H1 (cell line): ENCODE measurements around the gene MRPL36. TPM values are rescaled to one million over a fixed set of nuclear protein-coding genes. Genes with fewer than 3 reads are reported as not detected.

Experiments
- CEBPB ChIP-seq: IDR thresholded peaks from 2 replicates; pipeline ENCODE4 v1.6.1; 2012; ENCODE audit warnings: low read depth, low read length
- CREB1 ChIP-seq: IDR thresholded peaks from 2 replicates; pipeline ENCODE4 v1.6.1; 2012; ENCODE audit warnings: inconsistent platforms
- RBBP5 ChIP-seq: IDR thresholded peaks from 2 replicates; pipeline ENCODE4 v1.7.1; 2012; ENCODE audit warnings: low read depth, mild to moderate bottlenecking, inconsistent platforms, low read length, moderate library complexity, borderline replicate concordance
- SRF ChIP-seq: IDR thresholded peaks from 2 replicates; pipeline ENCODE4 v1.6.1; 2011; ENCODE audit warnings: mild to moderate bottlenecking, low read depth, low read length, moderate library complexity
- ZNF274 ChIP-seq: IDR thresholded peaks from 2 replicates; pipeline ENCODE4 v1.7.0; 2012; ENCODE audit warnings: low read length, borderline replicate concordance; ENCODE audit errors: extremely low read depth
- polyA plus RNA-seq, 7 experiments: library from polyadenylated mRNA; depleted of rRNA in 3 of 7; stranded (reverse) in 5 of 7; unstranded in 2 of 7; fragments of >200 nt in 5 of 7; fragments of 200-250 nt in 2 of 7; gene quantifications; 1 replicate in 5 of 7; 2 replicates in 1 of 7; 4 replicates in 1 of 7; pipeline versions ENCODE4 v1.2.1 to v1.2.3, GENCODE V29; 2011 to 2013; ENCODE audit warnings: missing spikeins in 2 of 7, mixed read lengths in 2 of 7
- total RNA-seq: library from RNA; stranded (reverse); fragmentation: NEBNext Ultra II Directional; extraction: Animal tissue kit (Norgen Biotek cat#: 25700); gene quantifications from 2 replicates; pipeline ENCODE4 v1.2.1, GENCODE V29; 2021
- TF ChIP-seq, protein P1 (sequence below): fragments of 300-600 bp; sonication (generic); IDR thresholded peaks from 2 replicates; pipeline ENCODE4 v1.7.1; 2012; ENCODE audit warnings: low read length, moderate library complexity, mild to moderate bottlenecking, inconsistent platforms; ENCODE audit not compliant: insufficient replicate concordance

The MRPL36 gene
- total and polyA plus RNA-seq, 2 of the 8 experiments (the other 6 are each of a cell fraction or from before 2014, with no cell fraction given): 56.3 to 81.5 TPM

DNA sequence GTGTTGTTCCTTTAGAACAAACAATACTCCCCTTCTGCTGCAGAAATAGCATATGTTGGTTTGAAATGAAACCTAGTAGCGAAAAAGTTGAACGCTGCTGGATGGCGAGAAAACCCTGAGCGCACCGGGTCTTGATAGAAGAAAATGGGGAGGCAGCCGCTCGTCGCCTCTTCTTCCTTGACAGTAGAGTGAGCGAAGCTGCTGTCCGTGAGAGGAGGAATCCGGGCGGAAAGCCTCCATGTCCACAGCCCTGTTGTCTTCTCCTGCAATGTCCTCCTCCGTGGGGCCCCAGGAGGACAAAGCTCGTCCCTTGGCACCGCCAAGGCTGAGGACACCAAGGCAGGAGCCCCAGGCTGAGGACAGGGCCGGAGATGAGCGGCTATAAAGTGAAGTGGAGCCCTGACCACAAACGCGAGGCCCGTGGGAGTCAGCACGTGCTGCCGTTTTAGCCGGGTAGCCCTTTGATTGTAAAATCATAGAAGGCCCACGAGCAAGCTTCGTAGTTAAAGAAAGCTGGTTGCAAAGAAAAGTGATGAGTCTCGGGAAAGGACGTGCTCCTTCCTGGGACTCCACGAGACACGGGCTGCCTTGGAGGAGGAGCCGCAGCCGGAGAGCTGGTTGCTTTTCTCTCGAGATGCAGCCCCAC, 35.6 kb downstream of the MRPL36 start (continued):
- TF ChIP-seq, protein P1, sequence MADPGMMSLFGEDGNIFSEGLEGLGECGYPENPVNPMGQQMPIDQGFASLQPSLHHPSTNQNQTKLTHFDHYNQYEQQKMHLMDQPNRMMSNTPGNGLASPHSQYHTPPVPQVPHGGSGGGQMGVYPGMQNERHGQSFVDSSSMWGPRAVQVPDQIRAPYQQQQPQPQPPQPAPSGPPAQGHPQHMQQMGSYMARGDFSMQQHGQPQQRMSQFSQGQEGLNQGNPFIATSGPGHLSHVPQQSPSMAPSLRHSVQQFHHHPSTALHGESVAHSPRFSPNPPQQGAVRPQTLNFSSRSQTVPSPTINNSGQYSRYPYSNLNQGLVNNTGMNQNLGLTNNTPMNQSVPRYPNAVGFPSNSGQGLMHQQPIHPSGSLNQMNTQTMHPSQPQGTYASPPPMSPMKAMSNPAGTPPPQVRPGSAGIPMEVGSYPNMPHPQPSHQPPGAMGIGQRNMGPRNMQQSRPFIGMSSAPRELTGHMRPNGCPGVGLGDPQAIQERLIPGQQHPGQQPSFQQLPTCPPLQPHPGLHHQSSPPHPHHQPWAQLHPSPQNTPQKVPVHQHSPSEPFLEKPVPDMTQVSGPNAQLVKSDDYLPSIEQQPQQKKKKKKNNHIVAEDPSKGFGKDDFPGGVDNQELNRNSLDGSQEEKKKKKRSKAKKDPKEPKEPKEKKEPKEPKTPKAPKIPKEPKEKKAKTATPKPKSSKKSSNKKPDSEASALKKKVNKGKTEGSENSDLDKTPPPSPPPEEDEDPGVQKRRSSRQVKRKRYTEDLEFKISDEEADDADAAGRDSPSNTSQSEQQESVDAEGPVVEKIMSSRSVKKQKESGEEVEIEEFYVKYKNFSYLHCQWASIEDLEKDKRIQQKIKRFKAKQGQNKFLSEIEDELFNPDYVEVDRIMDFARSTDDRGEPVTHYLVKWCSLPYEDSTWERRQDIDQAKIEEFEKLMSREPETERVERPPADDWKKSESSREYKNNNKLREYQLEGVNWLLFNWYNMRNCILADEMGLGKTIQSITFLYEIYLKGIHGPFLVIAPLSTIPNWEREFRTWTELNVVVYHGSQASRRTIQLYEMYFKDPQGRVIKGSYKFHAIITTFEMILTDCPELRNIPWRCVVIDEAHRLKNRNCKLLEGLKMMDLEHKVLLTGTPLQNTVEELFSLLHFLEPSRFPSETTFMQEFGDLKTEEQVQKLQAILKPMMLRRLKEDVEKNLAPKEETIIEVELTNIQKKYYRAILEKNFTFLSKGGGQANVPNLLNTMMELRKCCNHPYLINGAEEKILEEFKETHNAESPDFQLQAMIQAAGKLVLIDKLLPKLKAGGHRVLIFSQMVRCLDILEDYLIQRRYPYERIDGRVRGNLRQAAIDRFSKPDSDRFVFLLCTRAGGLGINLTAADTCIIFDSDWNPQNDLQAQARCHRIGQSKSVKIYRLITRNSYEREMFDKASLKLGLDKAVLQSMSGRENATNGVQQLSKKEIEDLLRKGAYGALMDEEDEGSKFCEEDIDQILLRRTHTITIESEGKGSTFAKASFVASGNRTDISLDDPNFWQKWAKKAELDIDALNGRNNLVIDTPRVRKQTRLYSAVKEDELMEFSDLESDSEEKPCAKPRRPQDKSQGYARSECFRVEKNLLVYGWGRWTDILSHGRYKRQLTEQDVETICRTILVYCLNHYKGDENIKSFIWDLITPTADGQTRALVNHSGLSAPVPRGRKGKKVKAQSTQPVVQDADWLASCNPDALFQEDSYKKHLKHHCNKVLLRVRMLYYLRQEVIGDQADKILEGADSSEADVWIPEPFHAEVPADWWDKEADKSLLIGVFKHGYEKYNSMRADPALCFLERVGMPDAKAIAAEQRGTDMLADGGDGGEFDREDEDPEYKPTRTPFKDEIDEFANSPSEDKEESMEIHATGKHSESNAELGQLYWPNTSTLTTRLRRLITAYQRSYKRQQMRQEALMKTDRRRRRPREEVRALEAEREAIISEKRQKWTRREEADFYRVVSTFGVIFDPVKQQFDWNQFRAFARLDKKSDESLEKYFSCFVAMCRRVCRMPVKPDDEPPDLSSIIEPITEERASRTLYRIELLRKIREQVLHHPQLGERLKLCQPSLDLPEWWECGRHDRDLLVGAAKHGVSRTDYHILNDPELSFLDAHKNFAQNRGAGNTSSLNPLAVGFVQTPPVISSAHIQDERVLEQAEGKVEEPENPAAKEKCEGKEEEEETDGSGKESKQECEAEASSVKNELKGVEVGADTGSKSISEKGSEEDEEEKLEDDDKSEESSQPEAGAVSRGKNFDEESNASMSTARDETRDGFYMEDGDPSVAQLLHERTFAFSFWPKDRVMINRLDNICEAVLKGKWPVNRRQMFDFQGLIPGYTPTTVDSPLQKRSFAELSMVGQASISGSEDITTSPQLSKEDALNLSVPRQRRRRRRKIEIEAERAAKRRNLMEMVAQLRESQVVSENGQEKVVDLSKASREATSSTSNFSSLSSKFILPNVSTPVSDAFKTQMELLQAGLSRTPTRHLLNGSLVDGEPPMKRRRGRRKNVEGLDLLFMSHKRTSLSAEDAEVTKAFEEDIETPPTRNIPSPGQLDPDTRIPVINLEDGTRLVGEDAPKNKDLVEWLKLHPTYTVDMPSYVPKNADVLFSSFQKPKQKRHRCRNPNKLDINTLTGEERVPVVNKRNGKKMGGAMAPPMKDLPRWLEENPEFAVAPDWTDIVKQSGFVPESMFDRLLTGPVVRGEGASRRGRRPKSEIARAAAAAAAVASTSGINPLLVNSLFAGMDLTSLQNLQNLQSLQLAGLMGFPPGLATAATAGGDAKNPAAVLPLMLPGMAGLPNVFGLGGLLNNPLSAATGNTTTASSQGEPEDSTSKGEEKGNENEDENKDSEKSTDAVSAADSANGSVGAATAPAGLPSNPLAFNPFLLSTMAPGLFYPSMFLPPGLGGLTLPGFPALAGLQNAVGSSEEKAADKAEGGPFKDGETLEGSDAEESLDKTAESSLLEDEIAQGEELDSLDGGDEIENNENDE: no peak
- TF ChIP-seq CEBPB: no peak
- no peak for TF ChIP-seq RBBP5
- no peak for TF ChIP-seq CREB1
- TF ChIP-seq SRF: no peak
- no peak for TF ChIP-seq ZNF274
